Midbrain (tissue), 1 donor: ENCODE results near the gene ERBB4.

Source experiments
- DNase-seq: peaks from one replicate; lab custom pipeline; 2025; lab: John Stamatoyannopoulos, UW

Gene ERBB4

GRCh38 chr2:211408483-211408891, 1130.1 kb downstream of the ERBB4 start:
- no peak for DNase-seq

GRCh38 chr2:211407076-211407475, 1131.5 kb downstream of the ERBB4 start:
- no peak for DNase-seq

GRCh38 chr2:211405036-211405435, 1133.6 kb downstream of the ERBB4 start:
- DNase-seq = no peak

GRCh38 chr2:211404098-211404497, 1134.5 kb downstream of the ERBB4 start:
- no peak for DNase-seq

- no peak for DNase-seq
Measured at GRCh38 chr2:211401328-211401727, 1137.3 kb downstream of the ERBB4 start.

- DNase-seq = no peak
Measured at GRCh38 chr2:211397764-211398163, 1140.8 kb downstream of the ERBB4 start.

GRCh38 chr2:211396815-211397214, 1141.8 kb downstream of the ERBB4 start:
- peak; percentile 22 for DNase-seq

GRCh38 chr2:211391189-211391567, 1147.4 kb downstream of the ERBB4 start:
- DNase-seq = peak; percentile 43

GRCh38 chr2:211390536-211391188, 1147.9 kb downstream of the ERBB4 start:
- peak; percentile 67 for DNase-seq

GRCh38 chr2:211387734-211388133, 1150.9 kb downstream of the ERBB4 start:
- no peak for DNase-seq

- DNase-seq = no peak
Measured at GRCh38 chr2:211380041-211380440, 1158.6 kb downstream of the ERBB4 start.

GRCh38 chr2:211376410-211376809, 1162.2 kb downstream of the ERBB4 start:
- DNase-seq = no peak

GRCh38 chr2:211373203-211373602, 1165.4 kb downstream of the ERBB4 start:
- no peak for DNase-seq

GRCh38 chr2:211371465-211371864, 1167.1 kb downstream of the ERBB4 start:
- DNase-seq = no peak

- DNase-seq = no peak
Measured at GRCh38 chr2:211368467-211368866, 1170.1 kb downstream of the ERBB4 start.

- DNase-seq = no peak
Measured at GRCh38 chr2:211367711-211368110, 1170.9 kb downstream of the ERBB4 start.

- DNase-seq = no peak
Measured at GRCh38 chr2:211367293-211367692, 1171.3 kb downstream of the ERBB4 start.

GRCh38 chr2:211364911-211365310, 1173.7 kb downstream of the ERBB4 start:
- no peak for DNase-seq

- no peak for DNase-seq
Measured at GRCh38 chr2:211361383-211361782, 1177.2 kb downstream of the ERBB4 start.

- no peak for DNase-seq
Measured at GRCh38 chr2:211359347-211359746, 1179.3 kb downstream of the ERBB4 start.

- DNase-seq = no peak
Measured at GRCh38 chr2:211358504-211358903, 1180.1 kb downstream of the ERBB4 start.

- no peak for DNase-seq
Measured at GRCh38 chr2:211354481-211354880, 1184.1 kb downstream of the ERBB4 start.

- peak; percentile 50 for DNase-seq
Measured at GRCh38 chr2:211351987-211352386, 1186.6 kb downstream of the ERBB4 start.

- DNase-seq = no peak
Measured at GRCh38 chr2:211349031-211349430, 1189.6 kb downstream of the ERBB4 start.
